Measurements from ENCODE around the gene PDCD11.
"Not testable (repeated sequence)": the region's sequence is repeated elsewhere in the genome, so short reads cannot be mapped to it uniquely, and the experiment has no call there.

PDCD11 gene

DNA sequence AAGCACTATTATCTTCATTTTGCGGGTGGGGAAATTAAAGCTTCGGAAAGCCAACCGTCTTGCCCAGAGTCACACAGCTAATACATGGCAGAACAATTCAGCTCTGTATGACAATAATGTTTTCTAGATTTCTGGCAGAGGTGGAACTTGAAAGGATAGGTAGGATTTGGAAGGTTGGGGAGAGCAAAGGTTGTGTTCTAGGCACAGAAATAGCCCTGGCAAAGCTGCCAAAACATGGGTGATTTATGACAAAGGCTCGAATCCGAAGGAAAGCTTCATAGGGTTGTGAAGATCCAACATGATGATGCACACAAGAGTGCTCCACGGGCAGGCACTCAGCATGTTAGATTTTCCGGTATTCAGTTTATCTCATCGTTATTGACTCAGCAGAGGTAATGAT lies 19.2 kb downstream of the PDCD11 start:
- Histone ChIP-seq H3K27ac (ENCODE audit: low read depth, low read length) (no peak overlapping the region), H3K27me3 (ENCODE audit: control insufficient read depth, low read length) (no peaks in the 10 kb centered on the region), H3K4me2 (ENCODE audit: low read length) (no peak overlapping the region), H4K20me1 (ENCODE audit: control insufficient read depth, insufficient read depth, low read depth, low read length) (no peaks in the 10 kb centered on the region), H3F3A (ENCODE audit: control insufficient read depth, insufficient read depth) (no peaks in the 10 kb centered on the region), H3K4me3 (ENCODE audit: low read length) (no peak overlapping the region), H3K36me3 (ENCODE audit: control insufficient read depth, low read length) (peaks cover 93% of the 10 kb centered on the region), H3K9me3 (ENCODE audit: control insufficient read depth, insufficient read depth, low read length) (no peaks in the 10 kb centered on the region), H3K4me1 (ENCODE audit: control insufficient read depth, low read length) (no peaks in the 10 kb centered on the region), H3K79me2 (ENCODE audit: control insufficient read depth, low read length) (no peaks in the 10 kb centered on the region; the same call in 1 of the 2 replicates), H3K9me2 (replicated peaks; ENCODE audit: control insufficient read depth, low read length) (no peaks in the 10 kb centered on the region)
- TF ChIP-seq, protein P1, sequence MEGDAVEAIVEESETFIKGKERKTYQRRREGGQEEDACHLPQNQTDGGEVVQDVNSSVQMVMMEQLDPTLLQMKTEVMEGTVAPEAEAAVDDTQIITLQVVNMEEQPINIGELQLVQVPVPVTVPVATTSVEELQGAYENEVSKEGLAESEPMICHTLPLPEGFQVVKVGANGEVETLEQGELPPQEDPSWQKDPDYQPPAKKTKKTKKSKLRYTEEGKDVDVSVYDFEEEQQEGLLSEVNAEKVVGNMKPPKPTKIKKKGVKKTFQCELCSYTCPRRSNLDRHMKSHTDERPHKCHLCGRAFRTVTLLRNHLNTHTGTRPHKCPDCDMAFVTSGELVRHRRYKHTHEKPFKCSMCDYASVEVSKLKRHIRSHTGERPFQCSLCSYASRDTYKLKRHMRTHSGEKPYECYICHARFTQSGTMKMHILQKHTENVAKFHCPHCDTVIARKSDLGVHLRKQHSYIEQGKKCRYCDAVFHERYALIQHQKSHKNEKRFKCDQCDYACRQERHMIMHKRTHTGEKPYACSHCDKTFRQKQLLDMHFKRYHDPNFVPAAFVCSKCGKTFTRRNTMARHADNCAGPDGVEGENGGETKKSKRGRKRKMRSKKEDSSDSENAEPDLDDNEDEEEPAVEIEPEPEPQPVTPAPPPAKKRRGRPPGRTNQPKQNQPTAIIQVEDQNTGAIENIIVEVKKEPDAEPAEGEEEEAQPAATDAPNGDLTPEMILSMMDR (IDR thresholded peaks at IDR 0.05; ENCODE audit: low read depth, low read length, poor library complexity, severe bottlenecking): no peak
- TF ChIP-seq EZH2phosphoT487 (IDR thresholded peaks at IDR 0.05; ENCODE audit: borderline replicate concordance, low read length): no peak

DNA sequence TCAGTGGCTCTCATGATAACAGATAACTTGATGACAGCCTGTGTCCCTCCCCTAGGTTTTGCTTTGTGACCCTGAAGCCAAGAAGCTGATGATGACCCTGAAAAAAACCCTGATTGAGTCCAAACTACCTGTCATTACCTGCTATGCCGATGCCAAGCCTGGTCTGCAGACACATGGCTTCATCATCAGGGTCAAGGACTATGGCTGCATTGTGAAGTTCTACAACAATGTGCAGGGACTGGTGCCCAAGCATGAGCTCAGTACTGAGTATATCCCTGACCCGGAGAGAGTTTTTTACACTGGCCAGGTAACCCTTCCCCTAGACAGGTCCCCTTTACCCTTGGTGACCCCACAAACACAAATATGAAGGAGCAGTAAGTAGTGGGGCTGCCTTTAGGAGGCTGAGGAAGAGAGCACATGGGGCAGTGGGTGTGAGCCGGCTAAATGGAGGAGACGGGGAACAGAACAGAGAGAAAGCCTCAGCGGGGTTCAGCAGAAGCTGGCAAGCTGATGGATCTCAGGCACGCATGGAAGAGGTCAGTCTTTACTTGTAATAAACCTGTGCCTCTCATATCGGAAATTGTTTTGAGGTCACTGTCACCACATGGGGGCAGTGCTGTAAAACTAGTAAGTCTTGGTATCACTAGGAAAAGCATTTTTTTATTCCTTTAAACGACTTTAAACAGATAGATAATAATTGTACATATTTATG lies 20.2 kb downstream of the PDCD11 start:
- Histone ChIP-seq H3K4me2 (ENCODE audit: low read length) (no peak overlapping the region), H3F3A (ENCODE audit: control insufficient read depth, insufficient read depth) (no peaks in the 10 kb centered on the region), H3K9me2 (replicated peaks; ENCODE audit: control insufficient read depth, low read length) (no peaks in the 10 kb centered on the region), H3K4me3 (ENCODE audit: low read length) (no peak overlapping the region), H3K36me3 (ENCODE audit: control insufficient read depth, low read length) (peaks cover 95% of the 10 kb centered on the region), H3K27me3 (ENCODE audit: control insufficient read depth, low read length) (no peaks in the 10 kb centered on the region), H3K9me3 (ENCODE audit: control insufficient read depth, insufficient read depth, low read length) (no peaks in the 10 kb centered on the region), H4K20me1 (ENCODE audit: control insufficient read depth, insufficient read depth, low read depth, low read length) (no peaks in the 10 kb centered on the region), H3K4me1 (ENCODE audit: control insufficient read depth, low read length) (no peaks in the 10 kb centered on the region), H3K27ac (ENCODE audit: low read depth, low read length) (no peak overlapping the region), H3K79me2 (ENCODE audit: control insufficient read depth, low read length) (no peaks in the 10 kb centered on the region; the same call in 1 of the 2 replicates)
- TF ChIP-seq, protein P1 (IDR thresholded peaks at IDR 0.05; ENCODE audit: low read depth, low read length, poor library complexity, severe bottlenecking): peak; percentile 72
- no peak for TF ChIP-seq EZH2phosphoT487 (IDR thresholded peaks at IDR 0.05; ENCODE audit: borderline replicate concordance, low read length)

DNA sequence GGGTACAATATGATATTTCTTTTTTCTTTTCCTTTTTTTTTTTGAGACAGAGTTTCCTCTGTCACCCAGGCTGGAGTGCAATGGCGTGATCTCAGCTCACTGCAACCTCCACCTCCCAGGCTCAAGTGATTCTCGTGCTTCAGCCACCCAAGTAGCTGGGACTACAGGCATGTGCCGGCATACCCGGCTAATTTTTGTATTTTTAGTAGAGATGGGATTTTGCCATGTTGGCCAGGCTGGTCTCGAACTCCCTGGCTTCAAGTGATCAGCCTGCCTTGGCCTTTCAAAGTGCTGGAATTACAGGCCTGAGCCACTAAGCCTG lies 20.7 kb downstream of the PDCD11 start:
- H3F3A ChIP-seq (ENCODE audit: control insufficient read depth, insufficient read depth): not testable (repeated sequence)

DNA sequence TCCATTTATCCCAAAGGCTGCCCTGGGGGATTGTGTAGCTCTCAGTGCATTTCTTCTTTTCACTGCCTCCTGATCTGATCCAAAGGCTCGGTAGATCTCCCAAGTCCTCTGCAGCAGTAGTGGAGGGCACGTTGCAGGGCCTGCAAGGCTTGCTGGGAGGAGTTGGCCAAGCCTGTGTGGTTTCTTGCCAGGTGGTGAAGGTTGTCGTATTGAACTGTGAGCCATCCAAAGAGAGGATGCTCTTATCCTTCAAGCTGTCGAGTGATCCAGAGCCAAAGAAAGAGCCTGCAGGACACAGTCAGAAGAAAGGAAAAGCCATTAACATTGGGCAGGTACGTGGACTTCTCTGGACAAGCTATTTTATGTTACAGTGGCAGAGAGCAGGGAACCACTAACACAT lies 21.2 kb downstream of the PDCD11 start:
- H3K79me2 ChIP-seq (ENCODE audit: control insufficient read depth, low read length): no peaks in the 10 kb centered on the region; the same call in 1 of the 2 replicates
- H3K27ac ChIP-seq (ENCODE audit: low read depth, low read length): no peak overlapping the region
- no peaks in the 10 kb centered on the region for H4K20me1 ChIP-seq (ENCODE audit: control insufficient read depth, insufficient read depth, low read depth, low read length)
- H3K9me2 ChIP-seq (replicated peaks; ENCODE audit: control insufficient read depth, low read length): no peaks in the 10 kb centered on the region
- TF ChIP-seq, protein P1 (IDR thresholded peaks at IDR 0.05; ENCODE audit: low read depth, low read length, poor library complexity, severe bottlenecking): no peak
- no peak for TF ChIP-seq EZH2phosphoT487 (IDR thresholded peaks at IDR 0.05; ENCODE audit: borderline replicate concordance, low read length)
- H3K4me3 ChIP-seq (ENCODE audit: low read length): no peak overlapping the region
- H3K36me3 ChIP-seq (ENCODE audit: control insufficient read depth, low read length): peaks cover 93% of the 10 kb centered on the region
- no peaks in the 10 kb centered on the region for H3K9me3 ChIP-seq (ENCODE audit: control insufficient read depth, insufficient read depth, low read length)
- H3K4me2 ChIP-seq (ENCODE audit: low read length): no peak overlapping the region
- no peaks in the 10 kb centered on the region for H3K4me1 ChIP-seq (ENCODE audit: control insufficient read depth, low read length)
- H3K27me3 ChIP-seq (ENCODE audit: control insufficient read depth, low read length): no peaks in the 10 kb centered on the region
- H3F3A ChIP-seq (ENCODE audit: control insufficient read depth, insufficient read depth): no peaks in the 10 kb centered on the region

More for the DNA sequence above, 20.7 kb downstream of the PDCD11 start:
- not testable (repeated sequence) for H3K4me3 ChIP-seq (ENCODE audit: low read length); H3K79me2 ChIP-seq (ENCODE audit: control insufficient read depth, low read length); H3K27me3 ChIP-seq (ENCODE audit: control insufficient read depth, low read length); H3K9me2 ChIP-seq (replicated peaks; ENCODE audit: control insufficient read depth, low read length); H3K4me2 ChIP-seq (ENCODE audit: low read length); H3K4me1 ChIP-seq (ENCODE audit: control insufficient read depth, low read length); H4K20me1 ChIP-seq (ENCODE audit: control insufficient read depth, insufficient read depth, low read depth, low read length); H3K27ac ChIP-seq (ENCODE audit: low read depth, low read length); H3K9me3 ChIP-seq (ENCODE audit: control insufficient read depth, insufficient read depth, low read length)
- peaks cover 93% of the 10 kb centered on the region for H3K36me3 ChIP-seq (ENCODE audit: control insufficient read depth, low read length)

Measured in DOHH2 (cell line).